Chondrocyte (in vitro differentiated cells): ENCODE measurements around the gene PCED1B. TPM values are rescaled to one million over a fixed set of nuclear protein-coding genes. Genes with fewer than 3 reads are reported as not detected.
"Not testable (repeated sequence)": the region's sequence is repeated elsewhere in the genome, so short reads cannot be mapped to it uniquely, and the experiment has no call there.

Experiments
- DNase-seq: peaks from one replicate; pipeline ENCODE4 v3.0.0; 2021; ENCODE audit warnings: mixed read lengths, low spot score
- H3K27ac Mint-ChIP-seq: one replicate; pipeline ENCODE4 v1.8.0; 2021; ENCODE audit warnings: mild to moderate bottlenecking, moderate library complexity, mixed read lengths; ENCODE audit not compliant: unreplicated experiment
- H3K27me3 Mint-ChIP-seq: 2 replicates; pipeline ENCODE4 v1.8.0; 2021; ENCODE audit warnings: low read depth, mixed read lengths
- H3K36me3 Mint-ChIP-seq: 2 replicates; pipeline ENCODE4 v1.8.0; 2021; ENCODE audit warnings: low read depth, mixed read lengths
- H3K4me1 Mint-ChIP-seq: 2 replicates; pipeline ENCODE4 v1.8.0; 2021; ENCODE audit warnings: low read depth, mild to moderate bottlenecking, mixed read lengths
- H3K4me3 Mint-ChIP-seq: one replicate; pipeline ENCODE4 v1.8.0; 2021; ENCODE audit warnings: mild to moderate bottlenecking, moderate library complexity, mixed read lengths; ENCODE audit not compliant: unreplicated experiment
- H3K9me3 Mint-ChIP-seq: 2 replicates; pipeline ENCODE4 v1.8.0; 2021; ENCODE audit warnings: low read depth, mixed read lengths
- CTCF ChIP-seq: fragments of 200-600 bp; sonication (generic); IDR thresholded peaks from 2 replicates; pipeline ENCODE4 v1.5.0; 2021; ENCODE audit warnings: antibody characterized with exemption, mild to moderate bottlenecking, moderate library complexity
- total RNA-seq: library from RNA; stranded (reverse); gene quantifications from 3 replicates; pipeline ENCODE4 v1.2.1, GENCODE V29; 2021

The PCED1B gene
- total RNA-seq, 1 donor from 2014 or later, result 2.3 TPM

GRCh38 chr12:47111854-47112253 lies 32.4 kb downstream of the PCED1B start:
- Mint-ChIP-seq H3K4me1 (peaks cover 6% of the 10 kb centered on the region), H3K27ac (no peak overlapping the region), H3K27me3 (no peaks in the 10 kb centered on the region), H3K36me3 (peaks cover 2% of the 10 kb centered on the region), H3K9me3 (no peaks in the 10 kb centered on the region), H3K4me3 (no peak overlapping the region)
- DNase-seq, result no peak
- TF ChIP-seq CTCF, result no peak

- Mint-ChIP-seq H3K27me3 (no peaks in the 10 kb centered on the region), H3K4me1 (peaks cover 6% of the 10 kb centered on the region), H3K4me3 (no peak overlapping the region), H3K9me3 (no peaks in the 10 kb centered on the region), H3K27ac (no peak overlapping the region), H3K36me3 (no peaks in the 10 kb centered on the region)
- TF ChIP-seq CTCF, result no peak
- no peak for DNase-seq
Observed at GRCh38 chr12:47112679-47113078, 33.3 kb downstream of the PCED1B start.

GRCh38 chr12:47114481-47114892 lies 35.1 kb downstream of the PCED1B start:
- no peak for DNase-seq
- Mint-ChIP-seq H3K27me3 (no peaks in the 10 kb centered on the region), H3K4me3 (no peak overlapping the region), H3K4me1 (peaks cover 6% of the 10 kb centered on the region), H3K9me3 (no peaks in the 10 kb centered on the region), H3K36me3 (no peaks in the 10 kb centered on the region), H3K27ac (no peak overlapping the region)
- no peak for TF ChIP-seq CTCF

GRCh38 chr12:47117305-47117704 lies 37.9 kb downstream of the PCED1B start:
- not testable (repeated sequence) for H3K9me3 Mint-ChIP-seq, H3K36me3 Mint-ChIP-seq, H3K27ac Mint-ChIP-seq, H3K27me3 Mint-ChIP-seq, DNase-seq, H3K4me3 Mint-ChIP-seq
- peaks cover 17% of the 10 kb centered on the region for H3K4me1 Mint-ChIP-seq

- H3K4me1 Mint-ChIP-seq, result peaks cover 16% of the 10 kb centered on the region
- DNase-seq, result no peak
- peak overlapping the region; percentile 79 for H3K27ac Mint-ChIP-seq
- no peak for TF ChIP-seq CTCF
- no peaks in the 10 kb centered on the region for H3K27me3 Mint-ChIP-seq
- peaks cover 4% of the 10 kb centered on the region for H3K36me3 Mint-ChIP-seq
- peaks cover 5% of the 10 kb centered on the region for H3K9me3 Mint-ChIP-seq
- H3K4me3 Mint-ChIP-seq, result no peak overlapping the region
Observed at GRCh38 chr12:47120736-47121135, 41.3 kb downstream of the PCED1B start.

- Mint-ChIP-seq H3K27ac (peak overlapping the region; percentile 79), H3K9me3 (peaks cover 5% of the 10 kb centered on the region), H3K36me3 (peaks cover 4% of the 10 kb centered on the region), H3K4me3 (no peak overlapping the region), H3K4me1 (peaks cover 16% of the 10 kb centered on the region), H3K27me3 (no peaks in the 10 kb centered on the region)
- DNase-seq, result no peak
- TF ChIP-seq CTCF, result no peak
Observed at GRCh38 chr12:47121146-47121545, 41.7 kb downstream of the PCED1B start.
